Measurements from ENCODE around the gene ZFPM1.
A peak's percentile ranks its signal among the peaks of the same experiment; 100 is the strongest.
"Not testable (repeated sequence)": the region's sequence is repeated elsewhere in the genome, so short reads cannot be mapped to it uniquely, and the experiment has no call there.

Gene ZFPM1

DNA sequence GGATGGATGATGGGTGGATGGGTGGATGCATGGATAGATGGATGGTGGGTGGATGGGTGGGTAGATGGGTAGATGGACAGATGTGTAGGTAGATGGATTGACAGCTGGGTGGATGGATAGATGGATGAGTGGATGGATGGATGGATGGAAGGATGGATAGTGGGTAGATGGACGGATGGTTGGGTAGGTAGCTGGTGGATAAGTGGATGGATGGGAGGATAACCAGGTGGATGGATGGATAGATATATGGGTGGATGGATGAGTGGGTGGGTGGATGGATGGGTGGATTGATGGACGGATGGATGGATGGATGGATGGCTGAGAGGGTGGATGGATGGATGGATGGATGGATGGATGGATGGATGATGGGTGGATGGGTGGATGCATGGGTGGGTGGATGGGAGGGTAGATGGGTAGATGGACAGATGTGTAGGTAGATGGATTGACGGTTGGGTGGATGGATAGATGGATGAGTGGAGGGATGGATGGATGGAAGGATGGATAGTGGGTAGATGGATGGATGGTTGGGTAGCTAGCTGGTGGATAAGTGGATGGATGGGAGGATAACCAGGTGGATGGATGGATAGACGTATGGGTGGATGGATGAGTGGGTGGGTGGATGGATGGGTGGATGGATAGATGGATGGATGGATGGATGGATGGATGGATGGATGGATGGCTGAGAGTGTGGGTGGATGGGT lies 65.5 kb downstream of the ZFPM1 start:
- not testable (repeated sequence) for DNase-seq

GRCh38 chr16:88519240-88519639 lies 66.2 kb downstream of the ZFPM1 start:
- no peak for DNase-seq

GRCh38 chr16:88519938-88520653 lies 67.0 kb downstream of the ZFPM1 start:
- no peak for DNase-seq

GRCh38 chr16:88521674-88522073 lies 68.6 kb downstream of the ZFPM1 start:
- no peak for DNase-seq

GRCh38 chr16:88522276-88522949 lies 69.3 kb downstream of the ZFPM1 start:
- DNase-seq = no peak

DNA sequence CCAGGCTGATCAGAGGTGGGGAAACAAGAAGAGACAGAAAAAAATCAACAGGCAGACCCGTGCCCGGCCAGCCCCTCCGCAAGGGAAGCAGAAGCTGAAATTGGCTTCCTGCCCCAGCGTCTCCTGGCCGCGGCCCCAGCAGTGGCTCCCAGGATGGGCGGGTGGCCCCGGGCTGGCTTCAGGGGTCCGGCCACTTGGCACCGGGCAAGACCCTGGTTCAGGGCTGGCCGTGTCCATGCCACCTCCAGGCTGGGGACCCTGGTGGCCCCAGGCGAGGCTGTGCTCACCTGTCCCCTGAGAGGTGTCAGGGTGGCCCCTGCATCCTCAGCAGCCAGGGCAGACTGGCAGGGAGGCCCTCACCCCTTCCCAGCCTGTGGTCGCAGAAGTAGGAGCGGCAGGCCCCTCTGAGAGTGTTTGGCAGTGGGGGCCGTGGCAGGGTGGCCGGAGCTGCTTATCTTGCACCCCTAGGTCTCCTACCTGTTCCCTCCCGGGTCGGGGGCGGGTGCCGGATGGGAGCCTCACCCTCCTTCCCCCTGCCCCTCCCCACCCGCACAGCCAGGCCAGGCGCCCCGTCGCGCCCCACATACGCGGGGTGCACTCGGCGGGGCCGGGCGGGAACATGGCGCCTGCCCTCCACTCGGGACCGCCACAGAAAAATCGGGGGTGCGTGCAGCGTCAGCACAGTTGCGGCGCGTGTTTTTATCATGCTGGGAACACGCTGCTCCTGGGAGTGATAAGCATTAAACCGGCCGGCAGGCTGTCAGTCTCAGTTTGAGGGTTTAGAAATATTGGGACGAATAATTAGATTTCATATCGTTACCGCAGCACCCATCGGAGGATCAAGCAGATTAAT lies 70.5 kb downstream of the ZFPM1 start:
- DNase-seq = peak; percentile 7 to 18

DNA sequence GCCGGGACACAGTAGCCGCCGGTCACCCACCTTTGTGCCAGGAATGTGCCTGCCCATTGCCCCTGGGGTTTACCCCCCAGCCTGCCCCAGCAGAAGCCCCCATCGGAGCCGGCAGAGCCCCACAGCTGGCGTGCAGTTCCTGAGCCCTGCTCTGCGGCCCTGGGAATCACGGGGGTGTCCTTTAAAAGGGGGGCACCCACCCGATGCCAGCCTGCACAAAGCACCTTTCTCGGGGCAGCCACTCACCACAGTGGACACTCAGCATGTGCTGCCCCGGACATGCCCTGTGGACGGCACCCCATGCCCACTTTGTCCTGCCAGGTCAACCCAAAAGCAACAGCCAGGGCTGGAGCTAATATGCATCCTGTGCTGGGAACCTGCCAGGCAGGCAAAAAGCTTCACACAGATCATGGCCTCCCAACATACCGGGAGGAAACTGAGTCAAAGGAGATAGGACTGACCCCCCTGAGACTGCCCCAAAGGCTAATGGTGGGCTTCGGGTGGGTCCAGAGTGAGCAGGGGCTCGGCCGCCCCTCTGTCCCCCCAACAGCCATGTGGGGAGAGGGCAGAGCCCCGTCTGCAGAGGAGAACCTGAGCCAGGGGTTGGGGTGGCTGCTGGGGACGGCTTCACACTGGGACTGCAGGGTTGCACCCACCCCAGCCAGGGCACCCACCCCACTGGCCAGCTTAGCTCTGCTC lies 71.3 kb downstream of the ZFPM1 start:
- DNase-seq = no peak

DNA sequence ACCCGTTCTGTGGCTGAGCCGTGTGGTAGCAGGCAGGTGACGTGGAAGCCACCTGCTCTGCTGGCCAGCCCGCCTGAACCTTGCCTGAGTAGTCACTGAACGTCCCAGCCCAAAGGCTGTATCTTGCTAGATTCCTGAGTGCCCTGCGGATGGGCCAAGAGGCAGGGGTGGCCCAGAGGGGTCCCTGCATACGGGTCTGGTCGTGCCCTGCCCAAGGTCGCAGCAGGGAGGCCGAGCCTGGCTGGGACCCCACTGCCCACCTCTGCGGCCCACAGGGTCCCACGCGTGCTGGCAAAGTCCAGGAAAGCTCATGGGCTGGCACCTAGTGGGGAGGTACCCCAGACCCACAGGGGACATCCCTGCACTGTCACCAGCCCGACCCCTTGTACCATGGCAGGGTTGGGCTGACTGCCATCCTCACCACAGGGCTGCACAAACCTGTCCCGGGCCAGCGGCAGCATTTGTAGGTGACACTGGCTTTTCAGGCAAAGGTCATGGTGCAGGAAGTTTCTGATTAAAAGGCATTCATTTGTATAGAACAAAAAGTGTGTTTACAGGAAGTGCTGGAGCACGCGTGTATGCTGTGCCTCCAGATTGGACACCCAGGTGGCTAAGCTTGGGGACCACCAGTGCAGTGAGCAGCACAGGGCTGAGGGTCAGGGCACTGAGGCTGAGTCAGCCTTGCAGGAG lies 72.0 kb downstream of the ZFPM1 start:
- no peak for DNase-seq

- DNase-seq = no peak
Measured at GRCh38 chr16:88525663-88525990, 72.5 kb downstream of the ZFPM1 start.

- no peak for DNase-seq
Measured at GRCh38 chr16:88526008-88526905, 73.2 kb downstream of the ZFPM1 start.

DNA sequence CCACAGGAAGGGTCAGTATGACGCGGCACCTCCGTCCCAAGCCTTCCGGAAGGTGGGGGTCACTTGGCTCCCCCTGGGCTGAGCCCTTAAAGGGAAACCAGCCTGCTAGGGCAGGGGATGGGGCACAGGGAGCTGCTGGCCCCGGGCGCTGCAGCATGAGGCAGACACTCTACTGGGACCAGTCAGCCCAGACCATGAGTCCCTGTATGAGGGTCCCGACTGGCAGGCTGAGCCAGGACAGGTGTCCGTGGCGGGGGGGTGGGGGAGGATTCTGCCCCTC lies 73.8 kb downstream of the ZFPM1 start:
- DNase-seq = no peak

DNA sequence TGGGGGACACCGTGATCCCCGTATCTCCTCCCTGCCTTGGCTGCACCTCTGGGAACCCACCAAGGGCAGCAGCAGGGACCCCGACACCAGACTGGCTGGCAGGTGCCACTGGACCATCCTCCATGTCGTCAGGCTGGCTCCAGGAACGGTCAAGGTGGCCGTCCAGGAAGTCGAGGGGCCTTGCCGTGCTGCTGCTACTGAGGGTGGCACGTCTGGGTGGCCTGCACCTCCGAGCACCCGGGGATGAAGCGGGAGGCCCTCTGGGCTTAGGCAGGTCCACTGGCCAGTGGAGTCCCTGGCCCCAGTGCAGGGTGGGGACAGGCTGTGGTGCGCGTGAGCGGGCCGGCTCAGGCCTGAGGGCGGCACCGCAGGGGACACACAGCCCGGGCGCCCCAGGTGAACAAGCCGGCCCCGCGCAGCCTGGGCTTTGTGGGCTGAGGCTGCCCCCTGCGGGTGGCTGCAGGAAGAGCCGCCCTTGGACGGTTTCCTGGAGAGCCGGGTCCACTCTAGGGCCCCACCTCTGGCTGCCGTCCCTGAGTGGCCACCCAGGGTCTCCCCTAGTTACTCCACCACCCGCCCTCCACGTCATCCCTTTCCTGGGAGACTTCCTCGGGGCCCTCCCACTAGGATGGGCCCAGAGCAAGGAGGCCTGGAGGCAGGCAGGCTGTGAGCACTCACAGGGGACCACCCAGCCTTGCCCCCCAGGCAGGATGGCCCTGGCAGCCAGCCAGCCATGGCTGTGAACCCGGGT lies 74.3 kb downstream of the ZFPM1 start:
- no peak for DNase-seq

GRCh38 chr16:88527937-88528743 lies 75.1 kb downstream of the ZFPM1 start:
- no peak for DNase-seq

DNA sequence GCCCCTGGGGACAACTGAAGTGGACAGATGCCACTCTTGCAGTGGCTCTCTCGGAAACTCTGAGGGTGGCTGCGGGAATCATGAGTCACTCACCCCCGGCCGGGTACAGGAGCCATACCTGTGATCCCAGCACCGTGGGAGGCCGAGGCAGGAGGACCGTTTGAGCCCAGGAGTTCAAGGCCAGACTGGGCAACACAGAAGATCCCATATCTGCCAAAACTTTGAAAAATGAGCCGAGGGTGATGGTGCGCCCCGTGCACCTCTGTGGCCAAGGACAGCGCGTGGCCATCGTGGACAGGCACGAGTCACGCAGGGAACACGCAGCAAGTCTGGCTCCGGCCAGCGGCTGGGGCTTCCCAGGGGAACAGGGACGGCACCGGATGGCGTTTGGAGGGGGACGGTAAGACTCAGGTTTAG lies 75.8 kb downstream of the ZFPM1 start:
- no peak for DNase-seq

DNA sequence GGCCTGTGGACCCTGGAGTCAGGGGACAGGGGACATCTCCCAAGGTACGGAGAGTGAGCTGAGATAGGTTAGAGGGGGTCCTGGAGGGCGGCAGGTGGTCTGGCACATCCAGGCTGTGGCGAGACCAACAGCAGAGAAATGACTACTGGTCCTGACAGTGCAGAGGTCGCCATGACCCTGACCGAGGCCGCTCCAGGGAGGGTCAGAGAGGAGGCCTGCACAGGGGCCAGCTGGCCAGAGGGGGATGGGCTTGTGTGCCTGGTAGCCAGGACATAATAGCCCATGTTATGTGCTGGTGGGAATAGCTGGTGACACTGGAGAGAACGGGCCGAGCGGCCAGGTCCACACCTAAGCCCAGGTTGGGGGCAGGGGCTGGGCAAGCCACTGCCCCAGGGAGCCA lies 76.5 kb downstream of the ZFPM1 start:
- DNase-seq = no peak

DNA sequence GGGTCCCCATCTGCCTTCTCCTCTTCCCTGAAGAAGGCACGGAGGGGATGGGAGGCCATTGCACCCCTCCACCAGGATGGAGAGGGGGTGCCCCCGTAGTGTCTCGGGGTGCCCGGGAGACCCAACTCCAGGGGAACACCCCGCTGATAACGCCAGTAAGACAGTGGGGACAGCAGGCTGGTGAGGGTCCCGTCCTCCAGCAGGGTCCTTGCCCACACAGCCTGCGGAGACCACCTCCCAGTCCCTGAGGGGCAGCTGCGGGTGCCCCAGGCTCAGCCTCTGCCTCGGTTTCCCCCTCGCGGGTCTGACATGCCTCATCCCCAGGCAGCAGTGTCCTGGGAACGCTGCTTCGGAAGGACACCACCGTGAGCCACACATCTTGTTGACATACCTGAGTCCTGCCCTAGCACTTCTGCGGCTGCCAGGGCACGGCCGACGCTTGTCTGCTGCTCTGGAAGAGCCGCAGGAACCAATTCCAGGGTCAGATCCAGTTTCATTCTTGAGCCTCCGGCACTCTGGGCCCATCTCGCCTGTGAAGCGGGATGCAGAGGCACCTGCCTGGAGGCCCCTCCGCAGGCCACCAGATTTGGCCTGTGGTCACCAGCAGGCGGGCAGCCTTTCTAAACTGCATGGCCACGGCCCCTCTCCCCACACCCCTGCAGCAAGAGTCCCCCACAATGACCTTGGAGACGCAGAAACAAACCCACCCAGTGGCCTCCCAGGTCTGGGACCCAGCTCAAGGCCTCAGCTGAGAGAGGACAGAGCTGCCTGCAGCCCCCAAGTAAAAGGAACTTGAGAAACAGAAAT lies 77.2 kb downstream of the ZFPM1 start:
- no peak for DNase-seq

DNA sequence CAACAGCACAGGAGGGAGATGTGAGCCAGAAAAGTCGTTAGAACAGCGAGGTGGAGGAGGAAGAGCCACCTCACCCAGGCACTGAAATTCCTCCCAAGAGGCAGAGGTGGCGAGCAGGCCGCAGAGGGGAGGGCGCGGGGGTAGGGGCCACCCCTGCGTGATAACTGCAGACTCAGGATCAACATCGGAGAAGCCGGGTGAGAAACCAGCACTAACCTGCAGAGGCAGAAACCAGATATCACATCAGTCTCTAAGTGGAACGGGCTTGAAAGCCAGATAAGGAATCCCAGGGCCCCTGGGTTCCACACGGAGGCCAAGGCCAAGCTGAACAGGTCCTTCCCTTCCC lies 77.8 kb downstream of the ZFPM1 start:
- no peak for DNase-seq

- DNase-seq = no peak
Measured at GRCh38 chr16:88531346-88531745, 78.3 kb downstream of the ZFPM1 start.

DNA sequence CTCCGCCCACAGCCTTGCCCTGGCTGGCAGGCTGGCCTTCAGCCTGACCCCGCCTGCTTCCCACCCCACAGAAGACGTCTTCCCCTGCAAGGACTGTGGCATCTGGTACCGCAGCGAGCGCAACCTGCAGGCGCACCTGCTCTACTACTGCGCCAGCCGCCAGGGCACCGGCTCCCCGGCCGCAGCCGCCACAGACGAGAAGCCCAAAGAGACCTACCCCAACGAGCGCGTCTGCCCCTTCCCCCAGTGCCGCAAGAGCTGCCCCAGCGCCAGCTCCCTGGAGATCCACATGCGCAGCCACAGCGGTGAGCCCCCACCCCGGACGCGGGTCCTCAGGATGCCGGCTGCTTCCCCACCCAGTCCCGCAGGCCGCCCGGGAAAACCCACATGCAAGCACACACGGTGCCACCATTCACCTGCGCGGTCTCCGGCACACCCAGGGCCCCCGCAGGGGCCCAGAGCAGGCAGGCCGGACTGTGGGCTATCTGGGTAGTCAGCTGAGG lies 78.9 kb downstream of the ZFPM1 start:
- DNase-seq = no peak
